OCI-LY1 (cell line): ENCODE data around the gene ATP6V1G1.

Experiments used
- H2AFZ ChIP-seq: fragments of 200-600 bp; sonication (generic), shearing (Covaris generic); 2 replicates; pipeline ENCODE4 v1.6.0; 2014; ENCODE audit warnings: antibody characterized with exemption, mild to moderate bottlenecking, low read length
- H3F3A ChIP-seq: fragments of 200-600 bp; sonication (generic), shearing (Covaris generic); 2 replicates; pipeline ENCODE4 v1.6.0; 2014; ENCODE audit warnings: mild to moderate bottlenecking, antibody characterized with exemption, low read length, moderate library complexity; ENCODE audit not compliant: insufficient read depth
- H3K27ac ChIP-seq: fragments of 200-600 bp; sonication (generic); 2 replicates; pipeline ENCODE4 v1.5.1; 2014; ENCODE audit warnings: low read length, mixed run types, mild to moderate bottlenecking, low read depth; ENCODE audit not compliant: poor library complexity, severe bottlenecking
- H3K27me3 ChIP-seq: fragments of 200-600 bp; sonication (generic); 2 replicates; pipeline ENCODE4 v1.6.0; 2014; ENCODE audit warnings: antibody characterized with exemption, mild to moderate bottlenecking, low read length, moderate library complexity; ENCODE audit not compliant: insufficient read depth
- H3K36me3 ChIP-seq: fragments of 200-600 bp; sonication (generic); 2 replicates; pipeline ENCODE4 v1.6.1; 2014; ENCODE audit warnings: mild to moderate bottlenecking, antibody characterized with exemption, low read length, moderate library complexity, mixed read lengths; ENCODE audit not compliant: insufficient read depth
- H3K4me1 ChIP-seq: fragments of 200-600 bp; sonication (generic); 2 replicates; pipeline ENCODE4 v1.5.1; 2014; ENCODE audit warnings: mild to moderate bottlenecking, low read length, moderate library complexity; ENCODE audit not compliant: insufficient read depth, severe bottlenecking
- H3K4me2 ChIP-seq: fragments of 200-600 bp; sonication (generic), shearing (Covaris generic); 2 replicates; pipeline ENCODE4 v1.6.1; 2014; ENCODE audit warnings: low read length
- H3K4me3 ChIP-seq: fragments of 200-600 bp; sonication (generic); 2 replicates; pipeline ENCODE4 v1.5.1; 2014; ENCODE audit warnings: low read length, low read depth, mild to moderate bottlenecking, mixed read lengths; ENCODE audit not compliant: poor library complexity, severe bottlenecking
- H3K79me2 ChIP-seq: fragments of 200-600 bp; shearing (Covaris generic); 2 replicates; pipeline ENCODE4 v1.6.1; 2016; ENCODE audit warnings: mixed run types, low read length, mixed read lengths; ENCODE audit not compliant: insufficient read depth
- H3K9ac ChIP-seq: fragments of 200-600 bp; sonication (generic), shearing (Covaris generic); 2 replicates; pipeline ENCODE4 v1.6.1; 2014; ENCODE audit warnings: mild to moderate bottlenecking, low read length, mixed read lengths
- H3K9me2 ChIP-seq: fragments of 200-600 bp; sonication (generic), shearing (Covaris generic); 2 replicates; pipeline ENCODE4 v1.6.1; 2014; ENCODE audit warnings: low read depth, mild to moderate bottlenecking, low read length, mixed read lengths
- H3K9me3 ChIP-seq: fragments of 200-600 bp; shearing (Covaris generic); 2 replicates; pipeline ENCODE4 v1.6.1; 2014; ENCODE audit warnings: low read length, mixed read lengths
- H4K20me1 ChIP-seq: fragments of 200-600 bp; sonication (generic), shearing (Covaris generic); 2 replicates; pipeline ENCODE4 v1.6.0; 2016; ENCODE audit warnings: mild to moderate bottlenecking, low read length; ENCODE audit not compliant: insufficient read depth
- CTCF ChIP-seq: fragments of 200-600 bp; sonication (generic), shearing (Covaris generic); IDR thresholded peaks from 2 replicates; pipeline ENCODE4 v1.5.1; 2017; ENCODE audit warnings: mild to moderate bottlenecking, antibody characterized with exemption, low read length, moderate library complexity, mixed read lengths
- EZH2 ChIP-seq: fragments of 200-600 bp; sonication (generic), shearing (Covaris generic); IDR thresholded peaks from 2 replicates; pipeline ENCODE4 v1.8.0; 2017; ENCODE audit warnings: borderline replicate concordance, mixed run types, mild to moderate bottlenecking, antibody characterized with exemption, low read length, moderate library complexity, mixed read lengths

The ATP6V1G1 gene

GRCh38 chr9:114590328-114590727, 2.8 kb downstream of the ATP6V1G1 start:
- peaks cover 33% of the 10 kb centered on the region for H3K36me3 ChIP-seq
- no peaks in the 10 kb centered on the region for H4K20me1 ChIP-seq
- no peaks in the 10 kb centered on the region for H3K27me3 ChIP-seq
- H3K27ac ChIP-seq = peak overlapping the region; percentile 84
- H3K79me2 ChIP-seq = peaks cover 61% of the 10 kb centered on the region
- peaks cover 47% of the 10 kb centered on the region for H3K4me1 ChIP-seq
- no peak for TF ChIP-seq EZH2
- TF ChIP-seq CTCF = no peak
- no peak overlapping the region for H3K9ac ChIP-seq
- H2AFZ ChIP-seq = no peak overlapping the region
- H3K9me2 ChIP-seq = no peaks in the 10 kb centered on the region
- peaks cover 4% of the 10 kb centered on the region; the same call in 1 of the 2 replicates for H3F3A ChIP-seq
- no peak overlapping the region for H3K4me3 ChIP-seq
- H3K9me3 ChIP-seq = no peaks in the 10 kb centered on the region
- H3K4me2 ChIP-seq = no peak overlapping the region; the same call in 1 of the 2 replicates

DNA sequence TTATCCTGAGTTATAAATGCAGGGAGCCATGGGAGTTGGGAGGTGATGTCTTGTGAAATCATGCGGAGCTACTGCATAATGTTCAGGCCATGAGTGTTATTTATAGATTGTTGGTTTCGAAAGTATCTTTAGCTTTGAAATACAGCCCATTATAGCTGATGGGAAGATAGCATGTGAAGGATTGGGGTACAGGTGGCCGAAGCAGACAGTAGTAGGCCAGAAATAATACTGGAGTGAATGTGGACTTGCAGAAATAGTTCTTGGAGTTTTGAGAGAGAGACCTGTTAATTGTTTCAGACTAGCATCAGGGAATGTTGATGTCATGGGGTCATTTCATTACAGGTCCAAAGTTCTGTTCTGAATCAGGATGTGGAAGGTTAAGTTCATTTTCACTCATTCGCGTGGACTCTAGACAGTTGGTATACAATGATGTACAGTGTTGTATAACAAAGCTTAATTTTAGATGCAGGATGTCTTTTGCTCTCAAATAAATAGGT, 3.8 kb downstream of the ATP6V1G1 start:
- H3K36me3 ChIP-seq = peaks cover 43% of the 10 kb centered on the region
- peak overlapping the region; percentile 84 for H3K27ac ChIP-seq
- H3K4me3 ChIP-seq = peak overlapping the region; percentile 23

DNA sequence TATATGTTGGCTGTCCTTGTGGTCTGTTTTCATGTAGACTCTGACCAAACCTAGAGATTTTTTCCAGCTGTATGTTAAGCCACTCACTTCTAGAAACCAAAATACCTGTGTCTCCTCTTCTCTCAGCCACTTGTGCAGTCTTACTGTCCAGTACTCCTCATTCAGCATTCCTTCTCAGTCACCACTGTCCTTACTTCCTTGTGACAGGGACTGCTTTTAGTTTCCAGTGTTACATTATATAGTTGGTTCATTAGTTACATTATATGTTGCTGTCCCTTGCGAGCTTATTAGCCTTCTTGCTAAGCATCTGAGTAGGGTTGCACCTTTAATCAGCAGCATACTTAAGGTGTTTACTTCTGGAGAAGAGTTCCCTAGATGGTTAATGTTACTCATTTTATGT, 4.3 kb downstream of the ATP6V1G1 start:
- Histone ChIP-seq H3K36me3 (peaks cover 48% of the 10 kb centered on the region), H3K27ac (peak overlapping the region; percentile 84), H3K27me3 (no peaks in the 10 kb centered on the region), H2AFZ (no peak overlapping the region), H3K9me2 (no peaks in the 10 kb centered on the region), H3K79me2 (peaks cover 61% of the 10 kb centered on the region), H3K4me2 (peak overlapping the region; percentile 67), H3F3A (peaks cover 4% of the 10 kb centered on the region; the same call in 1 of the 2 replicates), H3K9me3 (no peaks in the 10 kb centered on the region), H4K20me1 (no peaks in the 10 kb centered on the region), H3K4me1 (peaks cover 46% of the 10 kb centered on the region), H3K4me3 (peak overlapping the region; percentile 23), H3K9ac (peak overlapping the region; percentile 34; the same call in 1 of the 2 replicates)
- TF ChIP-seq EZH2 (no peak), CTCF (no peak)

More for the DNA sequence above, 3.8 kb downstream of the ATP6V1G1 start:
- H3K4me2 ChIP-seq = peak overlapping the region; percentile 67
- H4K20me1 ChIP-seq = no peaks in the 10 kb centered on the region
- H2AFZ ChIP-seq = no peak overlapping the region
- H3K9me3 ChIP-seq = no peaks in the 10 kb centered on the region
- peak overlapping the region; percentile 38; the same call in 1 of the 2 replicates for H3K9ac ChIP-seq
- H3K27me3 ChIP-seq = no peaks in the 10 kb centered on the region
- no peak for TF ChIP-seq EZH2
- TF ChIP-seq CTCF = no peak
- peaks cover 4% of the 10 kb centered on the region; the same call in 1 of the 2 replicates for H3F3A ChIP-seq
- peaks cover 61% of the 10 kb centered on the region for H3K79me2 ChIP-seq
- no peaks in the 10 kb centered on the region for H3K9me2 ChIP-seq
- peaks cover 47% of the 10 kb centered on the region for H3K4me1 ChIP-seq
